Measurements from ENCODE around the gene GAS5.
"Not testable (repeated sequence)": the region's sequence is repeated elsewhere in the genome, so short reads cannot be mapped to it uniquely, and the experiment has no call there.

Gene GAS5

GRCh38 chr1:173869021-173869359, 1.2 kb upstream of the GAS5 start:
- DNase-seq (ENCODE audit: low read depth in 2 of 2): no peak

- DNase-seq (ENCODE audit: low read depth in 2 of 2): peak; percentile 25 to 28
These were observed 654 bp upstream of the GAS5 start, which contains the start of gene ZBTB37 for GRCh38 chr1:173868266-173869020. Gene ZBTB37 (plus strand): TSS chr1:173868380. CDS start chr1:173870226, 1,846 bp downstream.

- DNase-seq (ENCODE audit: low read depth in 2 of 2): no peak
These were observed 542 bp downstream of the GAS5 start for GRCh38 chr1:173867141-173867752.

- no peak for DNase-seq (ENCODE audit: low read depth in 2 of 2)
These were observed 1.2 kb downstream of the GAS5 start for GRCh38 chr1:173866413-173867115.

- DNase-seq (ENCODE audit: low read depth in 2 of 2): no peak
These were observed 2.2 kb downstream of the GAS5 start for GRCh38 chr1:173865468-173866164.

GRCh38 chr1:173864179-173864867, 3.5 kb downstream of the GAS5 start:
- no peak for DNase-seq (ENCODE audit: low read depth in 2 of 2)

GRCh38 chr1:173863224-173864161, 4.3 kb downstream of the GAS5 start:
- DNase-seq (ENCODE audit: low read depth in 2 of 2): no peak

- no peak for DNase-seq (ENCODE audit: low read depth in 2 of 2)
These were observed 5.0 kb downstream of the GAS5 start for GRCh38 chr1:173862769-173863223.

- DNase-seq (ENCODE audit: low read depth in 2 of 2): not testable (repeated sequence)
These were observed 5.5 kb downstream of the GAS5 start for GRCh38 chr1:173862146-173862768.

GRCh38 chr1:173861731-173862145, 6.1 kb downstream of the GAS5 start:
- no peak for DNase-seq (ENCODE audit: low read depth in 2 of 2)

GRCh38 chr1:173860065-173860464, 7.7 kb downstream of the GAS5 start:
- no peak for DNase-seq (ENCODE audit: low read depth in 2 of 2)

- DNase-seq (ENCODE audit: low read depth in 2 of 2): not testable (repeated sequence)
These were observed 8.2 kb downstream of the GAS5 start for GRCh38 chr1:173859547-173859946.

- DNase-seq (ENCODE audit: low read depth in 2 of 2): no peak
These were observed 10.3 kb downstream of the GAS5 start for GRCh38 chr1:173857363-173857917.

GRCh38 chr1:173856903-173857302, 10.9 kb downstream of the GAS5 start:
- DNase-seq (ENCODE audit: low read depth in 2 of 2): no peak

- DNase-seq (ENCODE audit: low read depth in 2 of 2): no peak
These were observed 11.8 kb downstream of the GAS5 start for GRCh38 chr1:173856014-173856413.

- no peak for DNase-seq (ENCODE audit: low read depth in 2 of 2)
These were observed 14.7 kb downstream of the GAS5 start for GRCh38 chr1:173853074-173853473.

GRCh38 chr1:173852105-173852504, 15.7 kb downstream of the GAS5 start:
- no peak for DNase-seq (ENCODE audit: low read depth in 2 of 2)

GRCh38 chr1:173832748-173833147, 35.0 kb downstream of the GAS5 start:
- DNase-seq (ENCODE audit: low read depth in 2 of 2): no peak

GRCh38 chr1:173827611-173828010, 40.2 kb downstream of the GAS5 start:
- DNase-seq (ENCODE audit: low read depth in 2 of 2): no peak
